Measurements from ENCODE around the gene C16orf89. TPM values are rescaled to one million over a fixed set of nuclear protein-coding genes. Genes with fewer than 3 reads are reported as not detected.
"Not testable (repeated sequence)": the region's sequence is repeated elsewhere in the genome, so short reads cannot be mapped to it uniquely, and the experiment has no call there.

The C16orf89 gene
- total RNA-seq, 1 experiment from 2014 or later = 0.49 TPM

- H2AFZ ChIP-seq (ENCODE audit: low read depth, low read length, poor library complexity, severe bottlenecking); H3K9me2 ChIP-seq (ENCODE audit: insufficient read depth); intact Hi-C loops (cut with micrococcal nuclease); H3K9me3 ChIP-seq (ENCODE audit: control insufficient read depth in 1 of 2, insufficient read depth in 1 of 2, low read depth in 1 of 2, low read length in 2 of 2); H3K4me3 ChIP-seq (replicated peaks in 1 of 2; ENCODE audit: low read depth in 1 of 2, low read length in 2 of 2); CTCF ChIA-PET; RAD21 ChIA-PET (ENCODE audit: low non-redundant PET in 1 of 2, low total read pairs in 2 of 2, uncharacterized antibody in 2 of 2, unreplicated experiment in 2 of 2); H3K79me2 ChIP-seq (ENCODE audit: insufficient read depth, low read length); H3K27me3 ChIP-seq (ENCODE audit: insufficient read depth, low read length); DNase-seq (ENCODE audit: low read depth, low spot score); H3K36me3 ChIP-seq (ENCODE audit: control insufficient read depth in 1 of 2, insufficient read depth in 2 of 2, low read length in 2 of 2); BruUV-seq (replicated peaks); H3K27ac ChIP-seq (ENCODE audit: low read depth, low read length); H4K20me1 ChIP-seq (ENCODE audit: insufficient read depth); POLR2A ChIA-PET; H3K9ac ChIP-seq (ENCODE audit: low read length); ATAC-seq: not testable (repeated sequence)
- Histone ChIP-seq H3K4me1 (ENCODE audit: control insufficient read depth in 1 of 2, insufficient read depth in 2 of 2, low read length in 2 of 2) (peaks cover 3 to 21% of the 10 kb centered on the region in 2 experiments; a peak in 1 of 4 replicates), H3K4me2 (ENCODE audit: low read length) (peak overlapping the region; percentile 85)
Observed at GRCh38 chr16:5095145-5095830, 29.5 kb upstream of the C16orf89 start.

DNA sequence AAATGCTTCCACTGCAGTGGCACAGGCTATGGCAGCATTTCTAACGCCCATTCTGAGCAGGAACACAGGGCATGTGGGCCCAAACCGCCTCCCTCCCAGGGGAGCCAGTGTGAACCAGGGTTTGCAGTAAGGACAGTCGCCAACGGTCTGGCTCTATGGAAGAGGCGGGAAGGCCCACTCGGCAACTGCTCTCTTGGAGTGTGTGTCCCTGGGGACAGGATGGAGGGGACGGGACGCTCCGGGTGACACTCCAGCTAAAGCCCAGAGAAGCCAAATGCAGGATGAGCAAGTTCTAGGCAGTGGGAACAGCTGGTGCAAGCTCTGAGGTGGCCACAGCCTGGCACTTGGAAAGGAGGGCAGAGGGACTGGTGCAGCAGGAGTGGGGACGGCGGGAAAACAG is 28.0 kb upstream of the C16orf89 start:
- H3K9me2 ChIP-seq (ENCODE audit: insufficient read depth); H3K27me3 ChIP-seq (ENCODE audit: insufficient read depth, low read length); H3K79me2 ChIP-seq (ENCODE audit: insufficient read depth, low read length); ATAC-seq; RAD21 ChIA-PET (ENCODE audit: low non-redundant PET in 1 of 2, low total read pairs in 2 of 2, uncharacterized antibody in 2 of 2, unreplicated experiment in 2 of 2); H3K27ac ChIP-seq (ENCODE audit: low read depth, low read length); H3K36me3 ChIP-seq (ENCODE audit: control insufficient read depth in 1 of 2, insufficient read depth in 2 of 2, low read length in 2 of 2); H3K4me3 ChIP-seq (replicated peaks in 1 of 2; ENCODE audit: low read depth in 1 of 2, low read length in 2 of 2); H3K9me3 ChIP-seq (ENCODE audit: control insufficient read depth in 1 of 2, insufficient read depth in 1 of 2, low read depth in 1 of 2, low read length in 2 of 2); CTCF ChIA-PET; H2AFZ ChIP-seq (ENCODE audit: low read depth, low read length, poor library complexity, severe bottlenecking); DNase-seq (ENCODE audit: low read depth, low spot score); BruUV-seq (replicated peaks); H4K20me1 ChIP-seq (ENCODE audit: insufficient read depth); POLR2A ChIA-PET; H3K4me2 ChIP-seq (ENCODE audit: low read length); H3K9ac ChIP-seq (ENCODE audit: low read length): not testable (repeated sequence)
- intact Hi-C loops (cut with micrococcal nuclease) = loop anchor here (5.0 kb wide), 1 partner anchor 136 kb away; the partner anchor contains the start of gene SEC14L5
- peaks cover 2 to 20% of the 10 kb centered on the region in 2 experiments; a peak in 1 of 4 replicates for H3K4me1 ChIP-seq (ENCODE audit: control insufficient read depth in 1 of 2, insufficient read depth in 2 of 2, low read length in 2 of 2)

DNA sequence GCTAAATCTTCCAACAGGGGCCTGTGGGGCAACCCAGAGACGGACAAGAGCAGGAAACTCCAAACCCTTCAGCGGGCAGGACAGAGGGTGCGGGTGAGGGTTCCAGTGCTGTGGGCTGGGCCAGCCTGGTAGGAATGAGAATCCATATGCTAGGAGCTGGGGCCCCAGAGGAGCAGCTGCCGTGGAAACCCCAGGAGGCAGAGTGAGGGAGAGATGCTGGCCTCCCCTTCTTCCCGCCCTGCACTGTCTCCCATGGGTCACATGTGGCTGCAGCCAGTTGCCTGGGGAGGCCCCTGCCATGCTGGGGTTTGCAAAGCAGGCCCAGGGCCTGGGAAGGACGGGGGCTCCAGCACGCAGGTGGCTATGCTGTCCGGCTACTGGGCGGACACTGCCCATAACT is 27.3 kb upstream of the C16orf89 start:
- BruUV-seq (replicated peaks); H3K9me2 ChIP-seq (ENCODE audit: insufficient read depth); H4K20me1 ChIP-seq (ENCODE audit: insufficient read depth); DNase-seq (ENCODE audit: low read depth, low spot score); H3K9ac ChIP-seq (ENCODE audit: low read length); ATAC-seq; H3K36me3 ChIP-seq (ENCODE audit: control insufficient read depth in 1 of 2, insufficient read depth in 2 of 2, low read length in 2 of 2); H3K4me2 ChIP-seq (ENCODE audit: low read length); H2AFZ ChIP-seq (ENCODE audit: low read depth, low read length, poor library complexity, severe bottlenecking); RAD21 ChIA-PET (ENCODE audit: low non-redundant PET in 1 of 2, low total read pairs in 2 of 2, uncharacterized antibody in 2 of 2, unreplicated experiment in 2 of 2); H3K9me3 ChIP-seq (ENCODE audit: control insufficient read depth in 1 of 2, insufficient read depth in 1 of 2, low read depth in 1 of 2, low read length in 2 of 2); H3K79me2 ChIP-seq (ENCODE audit: insufficient read depth, low read length); H3K4me3 ChIP-seq (replicated peaks in 1 of 2; ENCODE audit: low read depth in 1 of 2, low read length in 2 of 2); H3K27me3 ChIP-seq (ENCODE audit: insufficient read depth, low read length); POLR2A ChIA-PET; H3K27ac ChIP-seq (ENCODE audit: low read depth, low read length): not testable (repeated sequence)
- CTCF ChIA-PET = interaction anchor here (1.7 kb wide), 1 partner anchor 37 kb away, joined by 8 read pairs; no protein-coding TSS in a partner anchor
- H3K4me1 ChIP-seq (ENCODE audit: control insufficient read depth in 1 of 2, insufficient read depth in 2 of 2, low read length in 2 of 2) = peaks cover 0 to 16% of the 10 kb centered on the region in 2 experiments; a peak in 1 of 4 replicates
- intact Hi-C loops (cut with micrococcal nuclease) = loop anchor here (5.0 kb wide), 1 partner anchor 136 kb away; the partner anchor contains the start of gene SEC14L5

DNA sequence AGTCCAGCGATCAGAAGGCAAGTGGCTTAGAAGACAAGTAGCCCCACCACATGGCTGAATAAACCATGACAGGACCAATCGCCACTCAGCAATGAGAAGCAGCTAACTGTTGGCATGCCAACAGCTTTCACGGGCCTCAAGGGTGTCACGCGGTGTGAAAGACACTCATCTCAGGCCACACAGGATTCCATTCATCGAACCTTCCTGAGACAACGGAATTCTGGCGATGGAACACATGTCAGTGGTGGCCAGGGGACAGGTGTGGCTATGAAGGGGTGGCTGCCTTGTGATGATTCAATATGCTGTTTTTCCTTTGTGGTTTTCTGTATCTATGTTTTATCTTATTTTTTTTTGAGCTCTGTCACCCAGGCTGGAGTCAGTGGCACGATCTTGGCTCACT is 24.8 kb upstream of the C16orf89 start:
- H3K4me3 ChIP-seq (replicated peaks in 1 of 2; ENCODE audit: low read depth in 1 of 2, low read length in 2 of 2); H3K9me2 ChIP-seq (ENCODE audit: insufficient read depth); H3K9ac ChIP-seq (ENCODE audit: low read length); RAD21 ChIA-PET (ENCODE audit: low non-redundant PET in 1 of 2, low total read pairs in 2 of 2, uncharacterized antibody in 2 of 2, unreplicated experiment in 2 of 2); BruUV-seq (replicated peaks); H3K4me2 ChIP-seq (ENCODE audit: low read length); H3K79me2 ChIP-seq (ENCODE audit: insufficient read depth, low read length); H3K27ac ChIP-seq (ENCODE audit: low read depth, low read length); H3K9me3 ChIP-seq (ENCODE audit: control insufficient read depth in 1 of 2, insufficient read depth in 1 of 2, low read depth in 1 of 2, low read length in 2 of 2); H3K27me3 ChIP-seq (ENCODE audit: insufficient read depth, low read length); ATAC-seq; H3K36me3 ChIP-seq (ENCODE audit: control insufficient read depth in 1 of 2, insufficient read depth in 2 of 2, low read length in 2 of 2); DNase-seq (ENCODE audit: low read depth, low spot score); POLR2A ChIA-PET; H4K20me1 ChIP-seq (ENCODE audit: insufficient read depth); CTCF ChIA-PET; H2AFZ ChIP-seq (ENCODE audit: low read depth, low read length, poor library complexity, severe bottlenecking); H3K4me1 ChIP-seq (ENCODE audit: control insufficient read depth in 1 of 2, insufficient read depth in 2 of 2, low read length in 2 of 2): not testable (repeated sequence)
- intact Hi-C loops (cut with micrococcal nuclease) = loop anchor here (5.0 kb wide), 1 partner anchor 133 kb away; the partner anchor contains the start of gene SEC14L5
